GM23338 (cell line): Measurements from ENCODE around the gene NIM1K. TPM values are rescaled to one million over a fixed set of nuclear protein-coding genes. Genes with fewer than 3 reads are reported as not detected.
"Not testable (repeated sequence)": the region's sequence is repeated elsewhere in the genome, so short reads cannot be mapped to it uniquely, and the experiment has no call there.

Experiments used
- ATAC-seq: fragments of 200-7000 bp; cut with Tn5 transposase; 3 replicates; pipeline ENCODE4 v1.9.1; 2020
- DNase-seq: peaks from one replicate; pipeline ENCODE4 v3.0.0-alpha.2; 2015; ENCODE audit warnings: low spot score
- H2AFZ ChIP-seq: fragments of 200-600 bp; sonication (generic); 2 replicates; pipeline ENCODE4 v1.8.0; 2016; ENCODE audit warnings: antibody characterized with exemption, mild to moderate bottlenecking, moderate library complexity
- H3F3A ChIP-seq: fragments of 200-600 bp; sonication (generic); replicated peaks from 2 replicates; pipeline ENCODE4 v1.8.0; 2017; ENCODE audit warnings: antibody characterized with exemption, mixed run types, low read depth
- H3K27ac ChIP-seq: fragments of 200-600 bp; sonication (generic); 2 replicates; pipeline ENCODE4 v1.6.1; 2016; ENCODE audit warnings: low read depth
- H3K27me3 ChIP-seq: fragments of 200-600 bp; sonication (generic); 2 replicates; pipeline ENCODE4 v1.8.0; 2016; ENCODE audit warnings: mild to moderate bottlenecking, mixed run types, moderate library complexity; ENCODE audit not compliant: insufficient read depth
- H3K36me3 ChIP-seq: fragments of 200-600 bp; sonication (generic); 2 replicates; pipeline ENCODE4 v1.8.0; 2016; ENCODE audit warnings: mild to moderate bottlenecking; ENCODE audit not compliant: insufficient read depth
- H3K4me1 ChIP-seq: fragments of 200-600 bp; sonication (generic); 2 replicates; pipeline ENCODE4 v1.8.0; 2016; ENCODE audit warnings: mild to moderate bottlenecking, moderate library complexity; ENCODE audit not compliant: insufficient read depth
- H3K4me2 ChIP-seq: fragments of 200-600 bp; sonication (generic); 2 replicates; pipeline ENCODE4 v1.7.1; 2017; ENCODE audit warnings: mixed run types
- H3K4me3 ChIP-seq: fragments of 200-600 bp; sonication (generic); 2 replicates; pipeline ENCODE4 v1.6.1; 2016; ENCODE audit warnings: mixed run types
- H3K79me2 ChIP-seq: fragments of 200-600 bp; sonication (generic); replicated peaks from 2 replicates; pipeline ENCODE4 v1.8.0; 2017; ENCODE audit warnings: mild to moderate bottlenecking; ENCODE audit not compliant: insufficient read depth
- H3K9me2 ChIP-seq: fragments of 200-600 bp; sonication (generic); 2 replicates; pipeline ENCODE4 v1.8.0; 2017; ENCODE audit not compliant: insufficient read depth
- H4K20me1 ChIP-seq: fragments of 200-600 bp; sonication (generic); replicated peaks from 2 replicates; pipeline ENCODE4 v1.8.0; 2017; ENCODE audit warnings: mild to moderate bottlenecking; ENCODE audit not compliant: insufficient read depth
- H3K27ac Mint-ChIP-seq: 2 replicates; pipeline ENCODE4 v1.8.0; 2020; ENCODE audit warnings: inconsistent platforms, mild to moderate bottlenecking, moderate library complexity, mixed read lengths
- H3K27me3 Mint-ChIP-seq: 3 replicates; pipeline ENCODE4 v1.8.0; 2022; ENCODE audit warnings: low read depth, mild to moderate bottlenecking, moderate library complexity, mixed read lengths, inconsistent platforms; ENCODE audit not compliant: insufficient read depth, poor library complexity
- H3K36me3 Mint-ChIP-seq: 3 replicates; pipeline ENCODE4 v1.8.0; 2021; ENCODE audit warnings: low read depth, mild to moderate bottlenecking, inconsistent platforms, moderate library complexity, mixed read lengths
- H3K4me1 Mint-ChIP-seq: 3 replicates; pipeline ENCODE4 v1.8.0; 2020; ENCODE audit warnings: mild to moderate bottlenecking, inconsistent platforms, mixed read lengths
- H3K4me3 Mint-ChIP-seq: 3 replicates; pipeline ENCODE4 v1.8.0; 2021; ENCODE audit warnings: moderate library complexity, mild to moderate bottlenecking, inconsistent platforms, mixed read lengths
- H3K9me3 Mint-ChIP-seq: 3 replicates; pipeline ENCODE4 v1.8.0; 2020; ENCODE audit warnings: moderate library complexity, mild to moderate bottlenecking, inconsistent platforms, mixed read lengths
- CTCF ChIP-seq, 2 experiments: fragments of 200-600 bp in 1 of 2; sonication (generic) in 1 of 2; conservative IDR thresholded peaks; 2 replicates each; pipeline versions ENCODE4 v1.5.1 to v1.6.1; 2016 to 2017; ENCODE audit warnings: antibody characterized with exemption in 2 of 2, low read depth in 2 of 2, mild to moderate bottlenecking in 2 of 2, moderate library complexity in 1 of 2
- ZNF114 ChIP-seq: fragments of 250-450 bp; sonication (Bioruptor Pico); IDR thresholded peaks from 2 replicates; pipeline ENCODE4 v1.5.0; 2020; ENCODE audit warnings: mild to moderate bottlenecking, moderate library complexity
- ZNF462 ChIP-seq: fragments of 250-450 bp; sonication (Bioruptor Pico); IDR thresholded peaks from 2 replicates; pipeline ENCODE4 v1.5.0; 2020; ENCODE audit warnings: mild to moderate bottlenecking, moderate library complexity
- polyA plus RNA-seq: library from polyadenylated mRNA; unstranded; fragments of >200 nt; fragmentation: Nextera tagmentation; extraction: Ambion mirVana; gene quantifications from 2 replicates; pipeline ENCODE4 v1.2.1, GENCODE V29; 2016
- total RNA-seq: library from RNA; depleted of rRNA; stranded (reverse); fragments of >200 nt; shearing (Covaris generic); gene quantifications from 2 replicates; pipeline ENCODE4 v1.2.3, GENCODE V29; 2014

NIM1K gene
- total and polyA plus RNA-seq, 2 experiments from 2014 or later, result not detected

GRCh38 chr5:43304525-43304924 is 112.5 kb downstream of the NIM1K start (continued):
- TF ChIP-seq CTCF (conservative IDR thresholded peaks at IDR 0.05; ENCODE audit: low read depth in 2 of 2) (no peak), ZNF462 (CRISPR knock-in tag) (no peak), ZNF114 (no peak)

GRCh38 chr5:43305948-43306565 is 114.0 kb downstream of the NIM1K start:
- Histone ChIP-seq H3K4me2 (no peak overlapping the region), H3K27ac (no peak overlapping the region), H3K79me2 (peaks cover 100% of the 10 kb centered on the region), H3K27me3 (no peaks in the 10 kb centered on the region), H3K4me3 (0 out of 2 replicates have a peak overlapping the region, but pooled peaks have one; percentile 22), H4K20me1 (peaks cover 91% of the 10 kb centered on the region), H3K4me1 (peaks cover 75% of the 10 kb centered on the region), H3K36me3 (peaks cover 5% of the 10 kb centered on the region; the same call in 1 of the 2 replicates), H2AFZ (no peak overlapping the region), H3K9me2 (no peaks in the 10 kb centered on the region), H3F3A (no peaks in the 10 kb centered on the region)
- peaks cover 67% of the 10 kb centered on the region; the same call in 2 of the 3 replicates for H3K36me3 Mint-ChIP-seq
- peak; percentile 79 for DNase-seq
- no peak for TF ChIP-seq ZNF114
- TF ChIP-seq CTCF (conservative IDR thresholded peaks at IDR 0.05; ENCODE audit: low read depth in 2 of 2), result peak; percentile 50 to 83
- H3K4me3 Mint-ChIP-seq, result no peak overlapping the region
- H3K9me3 Mint-ChIP-seq, result no peaks in the 10 kb centered on the region
- H3K4me1 Mint-ChIP-seq, result peaks cover 69% of the 10 kb centered on the region
- ATAC-seq, result peak; percentile 62
- peaks cover 2% of the 10 kb centered on the region for H3K27me3 Mint-ChIP-seq
- peak overlapping the region; percentile 27; the same call in 1 of the 2 replicates for H3K27ac Mint-ChIP-seq

- H3K36me3 ChIP-seq, DNase-seq, H3K27ac ChIP-seq, H3K27me3 Mint-ChIP-seq, H3K9me3 Mint-ChIP-seq, ATAC-seq, H2AFZ ChIP-seq, H3F3A ChIP-seq, H3K9me2 ChIP-seq, H3K4me3 ChIP-seq, H3K4me3 Mint-ChIP-seq, H3K27me3 ChIP-seq: not testable (repeated sequence)
- H3K79me2 ChIP-seq, result peaks cover 100% of the 10 kb centered on the region
- peaks cover 91% of the 10 kb centered on the region for H4K20me1 ChIP-seq
- peaks cover 72% of the 10 kb centered on the region; the same call in 2 of the 3 replicates for H3K36me3 Mint-ChIP-seq
- H3K27ac Mint-ChIP-seq, result peak overlapping the region; percentile 53; the same call in 1 of the 2 replicates
- peaks cover 81% of the 10 kb centered on the region for H3K4me1 ChIP-seq
- peak overlapping the region; percentile 79; the same call in 1 of the 2 replicates for H3K4me2 ChIP-seq
- H3K4me1 Mint-ChIP-seq, result peaks cover 71% of the 10 kb centered on the region
Measured at GRCh38 chr5:43306954-43307353, 114.9 kb downstream of the NIM1K start.
